ENCODE data around the gene DAP.

DNA sequence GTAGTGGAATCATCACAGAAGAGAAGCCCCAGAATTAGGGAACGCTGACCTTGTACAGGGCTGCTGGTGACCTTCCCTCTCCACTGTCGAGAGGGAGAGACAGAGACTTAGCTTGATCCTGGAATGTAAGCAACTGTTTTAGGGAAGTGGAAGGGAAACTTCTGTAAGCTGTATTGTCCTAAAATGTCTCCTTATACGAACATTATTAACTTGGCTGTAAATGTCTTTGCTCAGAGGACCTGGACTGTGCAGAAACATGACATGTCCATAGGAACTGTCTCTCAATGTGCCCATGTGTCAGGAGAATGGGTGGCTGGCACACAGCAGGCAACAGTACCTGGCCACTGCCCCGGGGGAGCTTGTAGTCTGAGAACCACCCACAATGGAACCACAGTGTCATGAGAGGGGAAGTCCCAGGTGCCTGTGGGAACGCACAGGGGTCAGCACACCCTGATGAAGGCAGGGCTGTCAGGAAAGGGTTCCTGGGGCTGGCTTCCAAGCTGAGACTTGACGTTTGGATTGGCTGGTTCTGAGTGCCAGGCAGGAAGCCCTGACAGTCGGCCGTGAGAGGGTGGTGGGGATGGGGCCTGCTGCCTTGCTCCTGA, 34.0 kb downstream of the DAP start:
- TF ChIP-seq, protein P1, sequence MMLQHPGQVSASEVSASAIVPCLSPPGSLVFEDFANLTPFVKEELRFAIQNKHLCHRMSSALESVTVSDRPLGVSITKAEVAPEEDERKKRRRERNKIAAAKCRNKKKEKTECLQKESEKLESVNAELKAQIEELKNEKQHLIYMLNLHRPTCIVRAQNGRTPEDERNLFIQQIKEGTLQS (CRISPR knock-in tag; conservative IDR thresholded peaks at IDR 0.05), result no peak
- TF ChIP-seq, protein P2, sequence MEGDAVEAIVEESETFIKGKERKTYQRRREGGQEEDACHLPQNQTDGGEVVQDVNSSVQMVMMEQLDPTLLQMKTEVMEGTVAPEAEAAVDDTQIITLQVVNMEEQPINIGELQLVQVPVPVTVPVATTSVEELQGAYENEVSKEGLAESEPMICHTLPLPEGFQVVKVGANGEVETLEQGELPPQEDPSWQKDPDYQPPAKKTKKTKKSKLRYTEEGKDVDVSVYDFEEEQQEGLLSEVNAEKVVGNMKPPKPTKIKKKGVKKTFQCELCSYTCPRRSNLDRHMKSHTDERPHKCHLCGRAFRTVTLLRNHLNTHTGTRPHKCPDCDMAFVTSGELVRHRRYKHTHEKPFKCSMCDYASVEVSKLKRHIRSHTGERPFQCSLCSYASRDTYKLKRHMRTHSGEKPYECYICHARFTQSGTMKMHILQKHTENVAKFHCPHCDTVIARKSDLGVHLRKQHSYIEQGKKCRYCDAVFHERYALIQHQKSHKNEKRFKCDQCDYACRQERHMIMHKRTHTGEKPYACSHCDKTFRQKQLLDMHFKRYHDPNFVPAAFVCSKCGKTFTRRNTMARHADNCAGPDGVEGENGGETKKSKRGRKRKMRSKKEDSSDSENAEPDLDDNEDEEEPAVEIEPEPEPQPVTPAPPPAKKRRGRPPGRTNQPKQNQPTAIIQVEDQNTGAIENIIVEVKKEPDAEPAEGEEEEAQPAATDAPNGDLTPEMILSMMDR (IDR thresholded peaks at IDR 0.05), result no peak
- TF ChIP-seq ZNF416 (CRISPR knock-in tag; IDR thresholded peaks at IDR 0.05), result no peak
- TF ChIP-seq CREB1 (CRISPR knock-in tag; IDR thresholded peaks at IDR 0.05), result no peak
- TF ChIP-seq FOXK1 (CRISPR knock-in tag; IDR thresholded peaks at IDR 0.05), result no peak
- TF ChIP-seq SP1 (CRISPR knock-in tag; conservative IDR thresholded peaks at IDR 0.05), result no peak
- no peak for TF ChIP-seq NFYB (CRISPR knock-in tag; conservative IDR thresholded peaks at IDR 0.05; ENCODE audit: low read depth)
- TF ChIP-seq, protein P3, sequence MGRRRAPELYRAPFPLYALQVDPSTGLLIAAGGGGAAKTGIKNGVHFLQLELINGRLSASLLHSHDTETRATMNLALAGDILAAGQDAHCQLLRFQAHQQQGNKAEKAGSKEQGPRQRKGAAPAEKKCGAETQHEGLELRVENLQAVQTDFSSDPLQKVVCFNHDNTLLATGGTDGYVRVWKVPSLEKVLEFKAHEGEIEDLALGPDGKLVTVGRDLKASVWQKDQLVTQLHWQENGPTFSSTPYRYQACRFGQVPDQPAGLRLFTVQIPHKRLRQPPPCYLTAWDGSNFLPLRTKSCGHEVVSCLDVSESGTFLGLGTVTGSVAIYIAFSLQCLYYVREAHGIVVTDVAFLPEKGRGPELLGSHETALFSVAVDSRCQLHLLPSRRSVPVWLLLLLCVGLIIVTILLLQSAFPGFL (CRISPR knock-in tag; IDR thresholded peaks at IDR 0.05; ENCODE audit: borderline replicate concordance), result no peak
- TF ChIP-seq, protein P4, sequence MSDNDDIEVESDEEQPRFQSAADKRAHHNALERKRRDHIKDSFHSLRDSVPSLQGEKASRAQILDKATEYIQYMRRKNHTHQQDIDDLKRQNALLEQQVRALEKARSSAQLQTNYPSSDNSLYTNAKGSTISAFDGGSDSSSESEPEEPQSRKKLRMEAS (CRISPR knock-in tag; IDR thresholded peaks at IDR 0.05), result no peak
